Neural cell (in vitro differentiated cells): ENCODE results near the gene OTUB2. TPM values are rescaled to one million over a fixed set of nuclear protein-coding genes. Genes with fewer than 3 reads are reported as not detected.
"Not testable (repeated sequence)": the region's sequence is repeated elsewhere in the genome, so short reads cannot be mapped to it uniquely, and the experiment has no call there.

ENCODE experiments used
- H2AFZ ChIP-seq: fragments of 200-600, 300-800 bp; sonication (generic), shearing (Covaris generic); 2 replicates; pipeline ENCODE4 v1.6.0; 2014; ENCODE audit warnings: low read depth, mild to moderate bottlenecking, antibody characterized with exemption, low read length, moderate library complexity
- H3F3A ChIP-seq: fragments of 200-600 bp; shearing (Covaris generic); 2 replicates; pipeline ENCODE4 v1.6.1; 2016; ENCODE audit warnings: mild to moderate bottlenecking, moderate library complexity, mixed read lengths, antibody characterized with exemption, low read length; ENCODE audit not compliant: insufficient read depth, poor library complexity, severe bottlenecking
- H3K27ac ChIP-seq: fragments of 200-600, 300-800 bp; sonication (generic), shearing (Covaris generic); 2 replicates; pipeline ENCODE4 v1.5.1; 2014; ENCODE audit warnings: mild to moderate bottlenecking, low read length, moderate library complexity
- H3K27me3 ChIP-seq: fragments of 300-800, 200-600 bp; sonication (generic), shearing (Covaris generic); 2 replicates; pipeline ENCODE4 v1.6.0; 2014; ENCODE audit warnings: mild to moderate bottlenecking, low read depth, low read length, moderate library complexity; ENCODE audit not compliant: insufficient read depth
- H3K36me3 ChIP-seq: fragments of 300-800, 200-600 bp; sonication (generic), shearing (Covaris generic); 2 replicates; pipeline ENCODE4 v1.5.1; 2014; ENCODE audit warnings: mild to moderate bottlenecking, antibody characterized with exemption, low read length, moderate library complexity; ENCODE audit not compliant: insufficient read depth
- H3K4me2 ChIP-seq: fragments of 300-800, 200-600 bp; sonication (generic), shearing (Covaris generic); 2 replicates; pipeline ENCODE4 v1.6.0; 2014; ENCODE audit warnings: mild to moderate bottlenecking, low read length
- H3K4me3 ChIP-seq: fragments of 300-800, 200-600 bp; sonication (generic), shearing (Covaris generic); 2 replicates; pipeline ENCODE4 v1.5.1; 2014; ENCODE audit warnings: mild to moderate bottlenecking, low read length, moderate library complexity
- H3K79me2 ChIP-seq: fragments of 200-600 bp; shearing (Covaris generic); replicated peaks from 2 replicates; pipeline ENCODE4 v1.6.0; 2014; ENCODE audit warnings: mild to moderate bottlenecking, low read length, moderate library complexity; ENCODE audit not compliant: insufficient read depth
- H3K9ac ChIP-seq: fragments of 300-800, 200-600 bp; sonication (generic), shearing (Covaris generic); 2 replicates; pipeline ENCODE4 v1.6.1; 2016; ENCODE audit warnings: mild to moderate bottlenecking, low read length, mixed read lengths
- H3K9me2 ChIP-seq: fragments of 200-600 bp; shearing (Covaris generic); 2 replicates; pipeline ENCODE4 v1.6.1; 2016; ENCODE audit warnings: mild to moderate bottlenecking, low read length, mixed read lengths; ENCODE audit not compliant: insufficient read depth
- H3K9me3 ChIP-seq: fragments of 200-600, 300-800 bp; sonication (generic), shearing (Covaris generic); 2 replicates; pipeline ENCODE4 v1.6.1; 2016; ENCODE audit warnings: mild to moderate bottlenecking, mixed run types, low read length, moderate library complexity, mixed read lengths
- H4K20me1 ChIP-seq: fragments of 200-600 bp; shearing (Covaris generic); 2 replicates; pipeline ENCODE4 v1.6.1; 2016; ENCODE audit warnings: mild to moderate bottlenecking, mixed run types; ENCODE audit not compliant: insufficient read depth
- EP300 ChIP-seq: fragments of 450-650 bp; conservative IDR thresholded peaks from 2 replicates; pipeline ENCODE4 v1.6.1; 2014; ENCODE audit warnings: antibody characterized with exemption, mild to moderate bottlenecking, moderate library complexity; ENCODE audit not compliant: poor library complexity, severe bottlenecking
- EZH2 ChIP-seq: fragments of 200-600, 300-800 bp; shearing (Covaris generic), sonication (generic); IDR thresholded peaks from 2 replicates; pipeline ENCODE4 v1.6.1; 2014; ENCODE audit warnings: antibody characterized with exemption, low read length, borderline replicate concordance, mild to moderate bottlenecking; ENCODE audit not compliant: insufficient read depth, poor library complexity, severe bottlenecking
- MXI1 ChIP-seq: fragments of 450-650 bp; conservative IDR thresholded peaks from 2 replicates; pipeline ENCODE4 v1.6.1; 2014; ENCODE audit warnings: antibody characterized with exemption, mild to moderate bottlenecking; ENCODE audit not compliant: poor library complexity, severe bottlenecking
- POLR2AphosphoS5 ChIP-seq: IDR thresholded peaks from 2 replicates; pipeline ENCODE4 v1.6.1; 2012
- RAD21 ChIP-seq: fragments of 450-650 bp; conservative IDR thresholded peaks from 2 replicates; pipeline ENCODE4 v1.6.1; 2014; ENCODE audit warnings: antibody characterized with exemption, mild to moderate bottlenecking, moderate library complexity
- SMC3 ChIP-seq: fragments of 450-650 bp; conservative IDR thresholded peaks from 2 replicates; pipeline ENCODE4 v1.6.1; 2014; ENCODE audit warnings: antibody characterized with exemption, mild to moderate bottlenecking, moderate library complexity; ENCODE audit not compliant: poor library complexity
- TAF1 ChIP-seq: IDR thresholded peaks from 2 replicates; pipeline ENCODE4 v1.6.1; 2012; ENCODE audit warnings: low read depth
- polyA plus RNA-seq: library from polyadenylated mRNA; depleted of rRNA; stranded (reverse); fragments of >200 nt; gene quantifications from 2 replicates; pipeline ENCODE4 v1.2.3, GENCODE V29; 2014
- TF ChIP-seq, protein P1 (sequence below): IDR thresholded peaks from 2 replicates; pipeline ENCODE4 v1.6.1; 2012; ENCODE audit warnings: borderline replicate concordance
- TF ChIP-seq, protein P2 (sequence below): fragments of 450-650 bp; IDR thresholded peaks from 2 replicates; pipeline ENCODE4 v1.5.1; 2014; ENCODE audit warnings: antibody characterized with exemption, mild to moderate bottlenecking, moderate library complexity; ENCODE audit not compliant: poor library complexity, severe bottlenecking

The OTUB2 gene
- polyA plus RNA-seq, 1 donor from 2014 or later, result 2.5 TPM

DNA sequence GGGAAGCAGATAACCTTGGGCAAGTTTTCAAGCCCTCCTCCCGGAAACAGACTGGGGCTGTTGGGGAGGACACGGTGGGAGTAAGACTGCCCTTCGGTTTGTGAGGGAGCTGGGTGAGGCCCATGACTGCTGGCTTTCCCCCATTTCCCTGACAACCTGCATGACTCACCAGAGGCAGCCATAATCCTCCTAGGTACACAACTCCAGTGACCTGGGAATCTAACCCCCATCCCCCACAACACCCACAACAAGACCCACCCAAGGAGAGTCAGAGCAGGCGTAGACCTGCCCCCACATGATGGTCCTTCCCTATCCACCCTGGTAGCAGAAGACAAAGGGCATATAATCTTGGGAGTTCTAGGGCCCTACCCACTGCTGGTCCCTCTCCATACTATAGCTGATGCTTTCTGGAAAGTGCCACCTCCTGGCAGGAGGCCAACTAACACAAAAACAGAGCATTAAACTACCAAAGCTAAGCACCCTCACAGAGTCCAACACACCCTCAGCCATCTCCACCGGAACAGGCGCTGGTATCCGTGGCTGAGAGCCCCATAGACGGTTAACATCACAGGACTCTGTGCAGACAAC is 40.0 kb downstream of the OTUB2 start:
- Histone ChIP-seq H3K9me3 (no peaks in the 10 kb centered on the region), H3K27ac (no peak overlapping the region), H3K4me2 (no peak overlapping the region), H3K4me3 (no peak overlapping the region), H3K9ac (no peak overlapping the region), H3K27me3 (no peaks in the 10 kb centered on the region), H3K79me2 (peaks cover 45% of the 10 kb centered on the region), H2AFZ (no peak overlapping the region), H4K20me1 (no peaks in the 10 kb centered on the region), H3K36me3 (no peaks in the 10 kb centered on the region), H3F3A (no peaks in the 10 kb centered on the region), H3K9me2 (no peaks in the 10 kb centered on the region)
- TF ChIP-seq, protein P1, sequence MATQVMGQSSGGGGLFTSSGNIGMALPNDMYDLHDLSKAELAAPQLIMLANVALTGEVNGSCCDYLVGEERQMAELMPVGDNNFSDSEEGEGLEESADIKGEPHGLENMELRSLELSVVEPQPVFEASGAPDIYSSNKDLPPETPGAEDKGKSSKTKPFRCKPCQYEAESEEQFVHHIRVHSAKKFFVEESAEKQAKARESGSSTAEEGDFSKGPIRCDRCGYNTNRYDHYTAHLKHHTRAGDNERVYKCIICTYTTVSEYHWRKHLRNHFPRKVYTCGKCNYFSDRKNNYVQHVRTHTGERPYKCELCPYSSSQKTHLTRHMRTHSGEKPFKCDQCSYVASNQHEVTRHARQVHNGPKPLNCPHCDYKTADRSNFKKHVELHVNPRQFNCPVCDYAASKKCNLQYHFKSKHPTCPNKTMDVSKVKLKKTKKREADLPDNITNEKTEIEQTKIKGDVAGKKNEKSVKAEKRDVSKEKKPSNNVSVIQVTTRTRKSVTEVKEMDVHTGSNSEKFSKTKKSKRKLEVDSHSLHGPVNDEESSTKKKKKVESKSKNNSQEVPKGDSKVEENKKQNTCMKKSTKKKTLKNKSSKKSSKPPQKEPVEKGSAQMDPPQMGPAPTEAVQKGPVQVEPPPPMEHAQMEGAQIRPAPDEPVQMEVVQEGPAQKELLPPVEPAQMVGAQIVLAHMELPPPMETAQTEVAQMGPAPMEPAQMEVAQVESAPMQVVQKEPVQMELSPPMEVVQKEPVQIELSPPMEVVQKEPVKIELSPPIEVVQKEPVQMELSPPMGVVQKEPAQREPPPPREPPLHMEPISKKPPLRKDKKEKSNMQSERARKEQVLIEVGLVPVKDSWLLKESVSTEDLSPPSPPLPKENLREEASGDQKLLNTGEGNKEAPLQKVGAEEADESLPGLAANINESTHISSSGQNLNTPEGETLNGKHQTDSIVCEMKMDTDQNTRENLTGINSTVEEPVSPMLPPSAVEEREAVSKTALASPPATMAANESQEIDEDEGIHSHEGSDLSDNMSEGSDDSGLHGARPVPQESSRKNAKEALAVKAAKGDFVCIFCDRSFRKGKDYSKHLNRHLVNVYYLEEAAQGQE, result no peak
- TF ChIP-seq POLR2AphosphoS5 (no peak), MXI1 (no peak), TAF1 (no peak), RAD21 (no peak), EP300 (no peak), EZH2 (no peak), SMC3 (no peak)
- TF ChIP-seq, protein P2, sequence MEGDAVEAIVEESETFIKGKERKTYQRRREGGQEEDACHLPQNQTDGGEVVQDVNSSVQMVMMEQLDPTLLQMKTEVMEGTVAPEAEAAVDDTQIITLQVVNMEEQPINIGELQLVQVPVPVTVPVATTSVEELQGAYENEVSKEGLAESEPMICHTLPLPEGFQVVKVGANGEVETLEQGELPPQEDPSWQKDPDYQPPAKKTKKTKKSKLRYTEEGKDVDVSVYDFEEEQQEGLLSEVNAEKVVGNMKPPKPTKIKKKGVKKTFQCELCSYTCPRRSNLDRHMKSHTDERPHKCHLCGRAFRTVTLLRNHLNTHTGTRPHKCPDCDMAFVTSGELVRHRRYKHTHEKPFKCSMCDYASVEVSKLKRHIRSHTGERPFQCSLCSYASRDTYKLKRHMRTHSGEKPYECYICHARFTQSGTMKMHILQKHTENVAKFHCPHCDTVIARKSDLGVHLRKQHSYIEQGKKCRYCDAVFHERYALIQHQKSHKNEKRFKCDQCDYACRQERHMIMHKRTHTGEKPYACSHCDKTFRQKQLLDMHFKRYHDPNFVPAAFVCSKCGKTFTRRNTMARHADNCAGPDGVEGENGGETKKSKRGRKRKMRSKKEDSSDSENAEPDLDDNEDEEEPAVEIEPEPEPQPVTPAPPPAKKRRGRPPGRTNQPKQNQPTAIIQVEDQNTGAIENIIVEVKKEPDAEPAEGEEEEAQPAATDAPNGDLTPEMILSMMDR, result no peak

DNA sequence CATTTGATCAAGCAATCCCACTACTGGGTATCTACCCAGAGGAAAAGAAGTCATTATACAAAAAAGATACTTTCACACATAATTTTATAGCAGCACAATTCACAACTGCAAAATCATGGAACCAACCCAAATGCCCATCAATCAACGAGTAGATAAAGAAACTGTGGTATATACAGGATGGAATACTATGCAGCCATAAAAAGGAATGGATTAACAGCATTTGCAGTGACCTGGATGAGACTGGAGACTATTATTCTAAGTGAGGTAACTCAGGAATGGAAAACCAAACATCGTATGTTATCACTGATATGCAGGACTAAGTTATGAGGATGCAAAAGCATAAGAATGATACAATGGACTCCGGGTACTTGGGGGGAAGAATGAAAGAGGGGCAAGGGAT is 45.9 kb downstream of the OTUB2 start:
- H3K79me2 ChIP-seq, result peaks cover 74% of the 10 kb centered on the region
- not testable (repeated sequence) for H4K20me1 ChIP-seq, H3K27me3 ChIP-seq, H3K36me3 ChIP-seq, H3K9me3 ChIP-seq, H3K9ac ChIP-seq, H2AFZ ChIP-seq, H3K9me2 ChIP-seq, H3K27ac ChIP-seq, H3K4me2 ChIP-seq, H3F3A ChIP-seq, H3K4me3 ChIP-seq

DNA sequence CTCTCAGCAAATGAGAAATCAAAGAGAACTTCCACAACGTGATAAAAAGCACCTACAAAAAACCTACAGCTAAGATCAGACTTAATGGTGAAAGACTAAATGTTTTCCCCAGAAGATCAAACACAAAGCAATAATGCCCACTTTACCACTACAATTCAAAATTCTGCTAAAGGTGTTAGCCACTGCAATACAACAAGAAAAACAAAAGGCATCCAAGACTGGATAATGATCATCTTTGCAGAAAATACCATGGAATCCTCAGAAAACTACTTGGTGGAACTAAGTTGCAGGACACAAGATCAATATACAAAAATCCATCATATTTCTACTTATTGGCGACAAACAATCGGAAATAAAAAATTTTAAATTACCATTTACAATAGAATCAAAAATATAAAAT is 48.4 kb downstream of the OTUB2 start:
- Histone ChIP-seq H2AFZ (no peak overlapping the region), H3K4me2 (no peak overlapping the region), H3K27me3 (no peaks in the 10 kb centered on the region), H3K27ac (no peak overlapping the region), H3K4me3 (peak overlapping the region; percentile 91), H3K79me2 (peaks cover 86% of the 10 kb centered on the region), H4K20me1 (no peaks in the 10 kb centered on the region), H3F3A (no peaks in the 10 kb centered on the region), H3K9me3 (no peaks in the 10 kb centered on the region), H3K9ac (no peak overlapping the region), H3K36me3 (peaks cover 15% of the 10 kb centered on the region), H3K9me2 (no peaks in the 10 kb centered on the region)
- no peak for TF ChIP-seq EZH2
- TF ChIP-seq, protein P1, result no peak
- TF ChIP-seq RAD21, result no peak
- no peak for TF ChIP-seq TAF1
- TF ChIP-seq EP300, result no peak
- TF ChIP-seq SMC3, result no peak
- no peak for TF ChIP-seq MXI1
- TF ChIP-seq, protein P2, result no peak
- no peak for TF ChIP-seq POLR2AphosphoS5
